Pancreas (tissue), 10 donors: ENCODE results near the gene SLK. TPM values are rescaled to one million over a fixed set of nuclear protein-coding genes. Genes with fewer than 3 reads are reported as not detected.

ENCODE experiments used
- ATAC-seq, 4 donors: fragments of 200-7000 bp; cut with Tn5 transposase; one replicate each; pipeline versions ENCODE4 v1.8.0 to v1.9.1; 2020; ENCODE audit warnings: mild to moderate bottlenecking in 4 of 4, moderate library complexity in 4 of 4
- DNase-seq, 6 donors: peaks; one replicate each; pipeline ENCODE4 v3.0.0-alpha.2; 2020
- FAIRE-seq: peaks from 2 replicates; lab custom pipeline; 2012; peaks lifted over from hg19 to GRCh38; lab: Jason Lieb, UNC
- H3K27ac ChIP-seq, 4 donors: fragments of 200-600 bp; sonication (generic); 1 replicate in 3 of 4; 2 replicates in 1 of 4; pipeline versions ENCODE4 v1.5.0 to v1.8.0; 2020
- H3K27me3 ChIP-seq, 4 donors: fragments of 200-600 bp; one replicate each; pipeline ENCODE4 v1.8.0; 2021
- H3K36me3 ChIP-seq, 3 donors: fragments of 200-600 bp; sonication (generic) in 1 of 3; one replicate each; pipeline versions ENCODE4 v1.5.0 to v1.8.0; 2020 to 2021
- H3K4me1 ChIP-seq, 3 donors: fragments of 200-600 bp; one replicate each; pipeline ENCODE4 v1.8.0; 2021
- H3K4me3 ChIP-seq, 4 donors: fragments of 200-600 bp; sonication (generic) in 2 of 4; one replicate each; pipeline versions ENCODE4 v1.5.0 to v1.8.0; 2020 to 2021
- H3K9me3 ChIP-seq, 4 donors: fragments of 200-600 bp; one replicate each; pipeline ENCODE4 v1.8.0; 2021
- CTCF ChIP-seq, 4 donors: fragments of 200-600 bp; sonication (generic) in 3 of 4; IDR thresholded peaks; one replicate each; pipeline versions ENCODE4 v1.5.0 to v1.8.0; 2021; ENCODE audit warnings: antibody characterized with exemption in 4 of 4
- whole genome bisulfite sequencing, 2 donors: extraction: QIAGEN DNeasy Blood & Tissue Kit; methylation state at CpG; one replicate each; pipeline ENCODE4 v1.1.7; 2013; 5-methylcytosine and 5-hydroxymethylcytosine counted together
- intact Hi-C, 3 donors: fragments of 100-400 bp; cut with DNase I; formaldehyde crosslinking; loops; one replicate each; pipeline versions ENCODE4 v1.11.1 to v1.14.2; 2022
- polyA plus RNA-seq, 2 donors: library from polyadenylated mRNA; stranded (reverse); fragments of 200-250 nt; gene quantifications; one replicate each; pipeline ENCODE4 v1.2.3, GENCODE V29; 2013
- total RNA-seq, 6 donors: library from RNA; stranded (reverse); fragmentation: NEBNext Ultra II Directional in 4 of 6; extraction: Animal tissue kit (Norgen Biotek cat#: 25700) in 4 of 6; gene quantifications; one replicate each; pipeline versions ENCODE4 v1.2.1 to v1.2.4, GENCODE V29; 2021 to 2023
- donor health status: healthy with polysubstance abuse.
- donor health status: DM: no; HTN: no; CAD: no; lungs with moderate emphysema.
- donor health status: DM: no; HTN: no; CAD: no.
- donor health status: control.
- donor health status: control.
- donor health status: Bipolar disorder and iron deficiency.
- donor health status: DM: yes; HTN: yes; CAD: no.
- donor health status: DM: no; HTN: no; CAD: no.
- donor health status: DM: no; HTN: no; CAD: no.
- donor health status: DM: yes; HTN: yes; CAD: no.

SLK gene
- total and polyA plus RNA-seq, 8 donors = 6.0 to 20.1 (median 13.4) TPM

GRCh38 chr10:104041891-104042535 lies 75.1 kb downstream of the SLK start:
- intact Hi-C loops = loop anchor here in 1 of 3 donors (10.0 kb wide), 1 partner anchor 173 kb away; no protein-coding TSS in a partner anchor
- Histone ChIP-seq H3K9me3 (no peaks in the 10 kb centered on the region), H3K27me3 (no peaks in the 10 kb centered on the region), H3K36me3 (no peaks in the 10 kb centered on the region), H3K27ac (no peak overlapping the region), H3K4me3 (no peak overlapping the region), H3K4me1 (no peaks in the 10 kb centered on the region)
- DNase-seq = no peak
- FAIRE-seq = no peak
- no peak for ATAC-seq
- WGBS, 2 donors = 76 to 79% methylated on average over 14 of the region's 14 CpGs
- TF ChIP-seq CTCF (IDR thresholded peaks at IDR 0.05) = no peak

GRCh38 chr10:104043185-104043830 lies 76.4 kb downstream of the SLK start:
- no peaks in the 10 kb centered on the region for H3K4me1 ChIP-seq
- FAIRE-seq (no peak), DNase-seq (no peak), ATAC-seq (no peak)
- intact Hi-C loops = loop anchor here in 1 of 3 donors (10.0 kb wide), 1 partner anchor 171 kb away; no protein-coding TSS in a partner anchor
- TF ChIP-seq CTCF (IDR thresholded peaks at IDR 0.05) = no peak
- no peaks in the 10 kb centered on the region for H3K9me3 ChIP-seq
- no peak overlapping the region for H3K4me3 ChIP-seq
- H3K27me3 ChIP-seq = no peaks in the 10 kb centered on the region
- 72 to 80% methylated on average over 8 of the region's 8 CpGs for WGBS, 2 donors
- no peak overlapping the region for H3K27ac ChIP-seq
- no peaks in the 10 kb centered on the region for H3K36me3 ChIP-seq

GRCh38 chr10:104043854-104044253 lies 76.9 kb downstream of the SLK start:
- H3K27me3 ChIP-seq = no peaks in the 10 kb centered on the region
- no peaks in the 10 kb centered on the region for H3K36me3 ChIP-seq
- no peak overlapping the region for H3K4me3 ChIP-seq
- intact Hi-C loops = loop anchor here in 1 of 3 donors (10.0 kb wide), 1 partner anchor 171 kb away; no protein-coding TSS in a partner anchor
- no peak for FAIRE-seq
- no peaks in the 10 kb centered on the region for H3K4me1 ChIP-seq
- no peak overlapping the region for H3K27ac ChIP-seq
- no peak for ATAC-seq
- TF ChIP-seq CTCF (IDR thresholded peaks at IDR 0.05) = no peak
- DNase-seq = no peak
- H3K9me3 ChIP-seq = no peaks in the 10 kb centered on the region
- 66 to 70% methylated on average over 4 of the region's 4 CpGs for WGBS, 2 donors

GRCh38 chr10:104045151-104046089 lies 78.5 kb downstream of the SLK start:
- Histone ChIP-seq H3K27me3 (no peaks in the 10 kb centered on the region), H3K36me3 (no peaks in the 10 kb centered on the region), H3K4me3 (no peak overlapping the region), H3K4me1 (no peaks in the 10 kb centered on the region), H3K9me3 (no peaks in the 10 kb centered on the region), H3K27ac (no peak overlapping the region)
- intact Hi-C loops = loop anchor here in 1 of 3 donors (10.0 kb wide), 1 partner anchor 169 kb away; no protein-coding TSS in a partner anchor
- DNase-seq (peak in 1 of 6 donors; percentile 35), FAIRE-seq (no peak), ATAC-seq (peak; percentile 60 to 92 (median 84))
- 71 to 74% methylated on average over 9 of the region's 9 CpGs for WGBS, 2 donors
- peak in 3 of 4 donors; percentile 15 to 29 (median 22) for TF ChIP-seq CTCF (IDR thresholded peaks at IDR 0.05)
